Measurements from ENCODE around the gene CRYBA2. TPM values are rescaled to one million over a fixed set of nuclear protein-coding genes. Genes with fewer than 3 reads are reported as not detected.

CRYBA2 gene
- polyA plus RNA-seq, 2 of the 4 experiments (the other 2 are of a cell fraction): not detected

DNA sequence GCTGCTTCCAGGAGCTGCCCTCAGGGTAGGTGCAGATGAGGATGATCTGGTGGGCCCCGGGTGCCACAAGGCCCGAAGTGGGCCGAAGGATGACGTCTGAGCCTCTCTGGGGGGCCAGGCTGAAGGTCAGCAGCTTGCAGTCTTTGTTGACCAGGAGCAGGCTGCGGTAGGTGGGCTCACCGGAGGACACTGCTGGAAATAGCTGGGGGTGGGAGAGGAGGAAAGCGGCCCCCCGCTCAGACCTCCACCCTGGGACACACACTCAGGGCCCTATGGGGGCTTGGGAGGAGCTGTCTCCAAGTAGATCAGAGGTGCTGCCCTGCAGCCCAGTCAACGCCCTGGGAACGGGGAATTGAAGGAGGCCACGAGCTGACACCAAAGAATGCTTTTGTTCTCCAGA is 30.8 kb upstream of the CRYBA2 start:
- Histone ChIP-seq H3K4me3 (no peak overlapping the region), H3K27ac (no peak overlapping the region), H3K4me2 (no peak overlapping the region), H3K4me1 (no peaks in the 10 kb centered on the region), H3K9me3 (no peaks in the 10 kb centered on the region)
- TF ChIP-seq ESRRA (IDR thresholded peaks at IDR 0.05; ENCODE audit: borderline replicate concordance, low read length) (no peak), SREBF2 (IDR thresholded peaks at IDR 0.05) (no peak), MYC (IDR thresholded peaks at IDR 0.05; ENCODE audit: borderline replicate concordance, low read length) (no peak), NFE2L2 (conservative IDR thresholded peaks at IDR 0.05; ENCODE audit: low read length) (no peak), HEYL (CRISPR knock-in tag; IDR thresholded peaks at IDR 0.05) (no peak), KDM1A (IDR thresholded peaks at IDR 0.05; ENCODE audit: low read depth) (no peak), FOSB (CRISPR knock-in tag; IDR thresholded peaks at IDR 0.05) (no peak), PBX3 (IDR thresholded peaks at IDR 0.05) (no peak), HOXB13 (CRISPR knock-in tag; IDR thresholded peaks at IDR 0.05; ENCODE audit: low read depth) (no peak), EHMT2 (IDR thresholded peaks at IDR 0.05; ENCODE audit: low read depth) (no peak)
- TF ChIP-seq, protein P1, sequence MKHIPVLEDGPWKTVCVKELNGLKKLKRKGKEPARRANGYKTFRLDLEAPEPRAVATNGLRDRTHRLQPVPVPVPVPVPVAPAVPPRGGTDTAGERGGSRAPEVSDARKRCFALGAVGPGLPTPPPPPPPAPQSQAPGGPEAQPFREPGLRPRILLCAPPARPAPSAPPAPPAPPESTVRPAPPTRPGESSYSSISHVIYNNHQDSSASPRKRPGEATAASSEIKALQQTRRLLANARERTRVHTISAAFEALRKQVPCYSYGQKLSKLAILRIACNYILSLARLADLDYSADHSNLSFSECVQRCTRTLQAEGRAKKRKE (CRISPR knock-in tag; IDR thresholded peaks at IDR 0.05; ENCODE audit: low read depth): no peak
- no peak for FAIRE-seq
- CTCF ChIA-PET: interaction anchor here (1.3 to 12.4 kb wide), 7 partner anchors 13 to 471 kb away, joined by 3 to 173 read pairs (median 9); partner anchors contain the start of gene NHEJ1
- POLR2A ChIA-PET: no interaction called here
- WGBS (ENCODE audit: missing lambda C conversion rate): 37% methylated on average over 7 of the region's 11 CpGs
- DNase-seq (ENCODE audit: low read depth in 1 of 2, low spot score in 1 of 2): no peak
- ATAC-seq: no peak

- POLR2A ChIA-PET: no interaction called here
- no peak for TF ChIP-seq RNF2 (IDR thresholded peaks at IDR 0.05; ENCODE audit: borderline replicate concordance, low read depth)
- no peak for TF ChIP-seq JUNB (IDR thresholded peaks at IDR 0.05)
- TF ChIP-seq BHLHE40 (IDR thresholded peaks at IDR 0.05; ENCODE audit: low read depth, low read length): no peak
- TF ChIP-seq ELK1 (IDR thresholded peaks at IDR 0.05; ENCODE audit: low read depth, low read length): no peak
- no peak for TF ChIP-seq FOXS1 (CRISPR knock-in tag; IDR thresholded peaks at IDR 0.05)
- no peak for TF ChIP-seq CHD4 (IDR thresholded peaks at IDR 0.05; ENCODE audit: borderline replicate concordance)
- TF ChIP-seq POLR2A (IDR thresholded peaks at IDR 0.05; ENCODE audit: low read length): no peak
- no peak for TF ChIP-seq CTCF (IDR thresholded peaks at IDR 0.05)
- no peak for TF ChIP-seq TFCP2L1 (CRISPR knock-in tag; IDR thresholded peaks at IDR 0.05)
- TF ChIP-seq EHF (CRISPR knock-in tag; IDR thresholded peaks at IDR 0.05): no peak
- no peak for TF ChIP-seq JUN (IDR thresholded peaks at IDR 0.05)
- TF ChIP-seq ZNF302 (CRISPR knock-in tag; IDR thresholded peaks at IDR 0.05): no peak
- TF ChIP-seq GATA3 (IDR thresholded peaks at IDR 0.05; ENCODE audit: borderline replicate concordance): no peak
- no peak for TF ChIP-seq RFX5 (IDR thresholded peaks at IDR 0.05)
- no peak for TF ChIP-seq NFE2L2 (conservative IDR thresholded peaks at IDR 0.05; ENCODE audit: low read length)
- TF ChIP-seq CHD2 (IDR thresholded peaks at IDR 0.05; ENCODE audit: low read length, partially characterized antibody): no peak
- TF ChIP-seq MYC (IDR thresholded peaks at IDR 0.05; ENCODE audit: borderline replicate concordance, low read length): no peak
- no peak for TF ChIP-seq MAZ (IDR thresholded peaks at IDR 0.05; ENCODE audit: borderline replicate concordance, low read depth, low read length)
- no peak for TF ChIP-seq HMGXB4 (CRISPR knock-in tag; IDR thresholded peaks at IDR 0.05; ENCODE audit: borderline replicate concordance)
- DNase-seq (ENCODE audit: low read depth in 1 of 2, low spot score in 1 of 2) (no peak), ATAC-seq (no peak), FAIRE-seq (no peak)
- CTCF ChIA-PET: interaction anchor here (2.7 to 12.4 kb wide), 3 partner anchors 42 to 147 kb away, joined by 9 to 173 read pairs (median 9); partner anchors contain the start of gene NHEJ1
- H3K4me1 ChIP-seq: no peaks in the 10 kb centered on the region
- no peaks in the 10 kb centered on the region for H3K9me3 ChIP-seq
- 76% methylated on average over 9 of the region's 12 CpGs for WGBS (ENCODE audit: missing lambda C conversion rate)
- H3K4me2 ChIP-seq: no peak overlapping the region
- no peak overlapping the region for H3K4me3 ChIP-seq
- no peak overlapping the region for H3K27ac ChIP-seq
Measured at GRCh38 chr2:219023045-219023605, 29.9 kb upstream of the CRYBA2 start.

Data from A549 (cell line).